IMR-90 (cell line): ENCODE measurements around the gene COA3. TPM values are rescaled to one million over a fixed set of nuclear protein-coding genes. Genes with fewer than 3 reads are reported as not detected.

Experiments
- ATAC-seq: fragments of 200-7000 bp; cut with Tn5 transposase; 2 replicates; pipeline ENCODE4 v1.9.1; 2020; ENCODE audit warnings: low read depth, mild to moderate bottlenecking, moderate library complexity
- BruUV-seq: library from RNA; stranded (reverse); fragments of 400-500 nt; replicated peaks from 2 replicates; lab custom pipeline; 2021; lab: Mats Ljungman, UMichigan
- CTCF ChIA-PET: fragments of 300-600 bp; formaldehyde crosslinking; extraction: SDS; loops from one replicate; lab custom pipeline; 2021; ENCODE audit warnings: antibody characterized with exemption; lab: Yijun Ruan, JAX
- POLR2A ChIA-PET: fragments of 300-600 bp; sonication (Branson Sonifier 250); formaldehyde crosslinking; loops from one replicate; lab custom pipeline; 2022; ENCODE audit warnings: antibody characterized with exemption; ENCODE audit not compliant: unreplicated experiment; lab: Charles Lee
- DNase-seq: peaks from one replicate; pipeline ENCODE4 v3.0.0; 2013
- H2AFZ ChIP-seq: replicated peaks from 2 replicates; pipeline ENCODE3; 2013; ENCODE audit warnings: low read length, mild to moderate bottlenecking; ENCODE audit not compliant: poor library complexity
- H2AK5ac ChIP-seq: 2 replicates; pipeline ENCODE4 v1.6.1; 2013; ENCODE audit warnings: low read depth, low read length, inconsistent platforms
- H2AK9ac ChIP-seq: replicated peaks from 2 replicates; pipeline ENCODE3; 2013; ENCODE audit warnings: mild to moderate bottlenecking, low read depth, low read length, moderate library complexity; ENCODE audit not compliant: poor library complexity
- H2BK120ac ChIP-seq: 2 replicates; pipeline ENCODE4 v1.6.1; 2013; ENCODE audit warnings: low read depth, low read length, inconsistent platforms
- H2BK15ac ChIP-seq: 3 replicates; pipeline ENCODE4 v1.6.1; 2013; ENCODE audit warnings: low read depth, low read length, inconsistent platforms
- H2BK20ac ChIP-seq: 2 replicates; pipeline ENCODE4 v1.6.1; 2013; ENCODE audit warnings: low read depth, mild to moderate bottlenecking, inconsistent platforms, low read length, moderate library complexity
- H2BK5ac ChIP-seq: 2 replicates; pipeline ENCODE4 v1.6.1; 2013; ENCODE audit warnings: mild to moderate bottlenecking, low read depth, low read length, inconsistent platforms; ENCODE audit not compliant: poor library complexity, severe bottlenecking
- H3K14ac ChIP-seq: replicated peaks from 2 replicates; pipeline ENCODE4 v1.6.1; 2013; ENCODE audit warnings: low read depth, low read length, inconsistent platforms
- H3K18ac ChIP-seq: 2 replicates; pipeline ENCODE4 v1.6.1; 2013; ENCODE audit warnings: low read depth, low read length, control low read depth
- H3K23ac ChIP-seq: 2 replicates; pipeline ENCODE4 v1.6.1; 2013; ENCODE audit warnings: low read depth, low read length, inconsistent platforms
- H3K27ac ChIP-seq: 2 replicates; pipeline ENCODE4 v1.5.1; 2013; ENCODE audit warnings: mild to moderate bottlenecking, control low read depth, low read length; ENCODE audit not compliant: insufficient read depth
- H3K27me3 ChIP-seq: 2 replicates; pipeline ENCODE4 v1.6.1; 2013; ENCODE audit warnings: low read length; ENCODE audit not compliant: control insufficient read depth, insufficient read depth
- H3K36me3 ChIP-seq: 2 replicates; pipeline ENCODE4 v1.6.1; 2013; ENCODE audit warnings: low read length, mixed read lengths; ENCODE audit not compliant: control insufficient read depth, insufficient read depth
- H3K4ac ChIP-seq: 2 replicates; pipeline ENCODE4 v1.6.1; 2013; ENCODE audit warnings: low read depth, low read length, inconsistent platforms
- H3K4me1 ChIP-seq: 2 replicates; pipeline ENCODE4 v1.6.1; 2013; ENCODE audit warnings: low read length, mixed read lengths; ENCODE audit not compliant: control insufficient read depth, insufficient read depth
- H3K4me2 ChIP-seq: 2 replicates; pipeline ENCODE4 v1.6.1; 2013; ENCODE audit warnings: low read depth, mild to moderate bottlenecking, control low read depth, low read length, moderate library complexity
- H3K4me3 ChIP-seq: 2 replicates; pipeline ENCODE4 v1.5.1; 2013; ENCODE audit warnings: low read depth, mild to moderate bottlenecking, control low read depth, low read length, moderate library complexity; ENCODE audit not compliant: insufficient read depth
- H3K56ac ChIP-seq: 2 replicates; pipeline ENCODE4 v1.6.1; 2013; ENCODE audit warnings: low read length, inconsistent platforms; ENCODE audit not compliant: insufficient read depth; ENCODE audit errors: extremely low read depth
- H3K79me1 ChIP-seq, 2 experiments: 2 replicates each; pipeline ENCODE4 v1.6.1; 2013; ENCODE audit warnings: low read length in 2 of 2, inconsistent platforms in 1 of 2, low read depth in 1 of 2
- H3K9ac ChIP-seq: 2 replicates; pipeline ENCODE4 v1.6.1; 2013; ENCODE audit warnings: low read depth, low read length, control low read depth
- H3K9me1 ChIP-seq: 2 replicates; pipeline ENCODE4 v1.6.1; 2013; ENCODE audit warnings: low read length, inconsistent platforms; ENCODE audit not compliant: insufficient read depth
- H3K9me3 ChIP-seq: 2 replicates; pipeline ENCODE4 v1.6.1; 2013; ENCODE audit warnings: low read length; ENCODE audit not compliant: control insufficient read depth, insufficient read depth
- H4K20me1 ChIP-seq: 2 replicates; pipeline ENCODE4 v1.6.1; 2013; ENCODE audit warnings: low read length, inconsistent platforms; ENCODE audit not compliant: insufficient read depth
- H4K5ac ChIP-seq: 2 replicates; pipeline ENCODE4 v1.6.1; 2013; ENCODE audit warnings: mild to moderate bottlenecking, low read depth, low read length, control low read depth
- H4K8ac ChIP-seq, 2 experiments: 2 replicates each; pipeline ENCODE4 v1.6.1; 2013; ENCODE audit warnings: low read depth in 2 of 2, low read length in 2 of 2, control low read depth in 1 of 2, inconsistent platforms in 1 of 2
- H4K91ac ChIP-seq: 2 replicates; pipeline ENCODE4 v1.6.1; 2013; ENCODE audit warnings: low read depth, low read length, inconsistent platforms; ENCODE audit not compliant: insufficient read depth
- CEBPB ChIP-seq: IDR thresholded peaks from 2 replicates; pipeline ENCODE4 v1.6.1; 2012; ENCODE audit warnings: low read depth, low read length, improper control_type of control experiment
- FOS ChIP-seq: fragments of 150-350 bp; IDR thresholded peaks from 2 replicates; pipeline ENCODE4 v1.6.1; 2016; ENCODE audit warnings: low read depth, low read length
- MAFK ChIP-seq: IDR thresholded peaks from 2 replicates; pipeline ENCODE4 v1.6.1; 2012; ENCODE audit warnings: low read depth, low read length, improper control_type of control experiment
- RCOR1 ChIP-seq: IDR thresholded peaks from 2 replicates; pipeline ENCODE4 v1.6.1; 2012; ENCODE audit warnings: mild to moderate bottlenecking, low read length, improper control_type of control experiment; ENCODE audit not compliant: insufficient replicate concordance
- RFX5 ChIP-seq: IDR thresholded peaks from 2 replicates; pipeline ENCODE4 v1.8.0; 2012; ENCODE audit warnings: low read depth, mild to moderate bottlenecking, low read length, moderate library complexity
- WGBS, 2 experiments: methylation state at CpG; one replicate each; pipeline versions ENCODE4 v1.1.5 to v1.1.7; 2013; ENCODE audit warnings: missing lambda C conversion rate in 2 of 2; ENCODE audit not compliant: insufficient read length in 1 of 2; ENCODE audit errors: extremely low coverage in 2 of 2; 5-methylcytosine and 5-hydroxymethylcytosine counted together
- dilution Hi-C: fragments of 300-500 bp; cut with HindIII; formaldehyde crosslinking; loops from one replicate; pipeline ENCODE4 v1.14.3; 2018; ENCODE audit warnings: low sequenced_read_pairs; ENCODE audit not compliant: unreplicated experiment
- in situ Hi-C: fragments of 300-500 bp; cut with MboI; formaldehyde crosslinking; loops from 3 replicates; pipeline ENCODE4 v1.14.3; 2019; ENCODE audit warnings: low sequenced_read_pairs, inconsistent platforms, mixed read lengths
- intact Hi-C: fragments of 100-400 bp; cut with micrococcal nuclease; formaldehyde crosslinking; loops from 2 replicates; pipeline ENCODE4 v1.10.0; 2022
- polyA plus RNA-seq, 3 experiments: library from polyadenylated mRNA; depleted of rRNA; stranded (reverse); fragments of >200 nt; gene quantifications; 2 replicates each; pipeline ENCODE4 v1.2.3, GENCODE V29; 2012; ENCODE audit warnings: low replicate concordance in 1 of 3
- total RNA-seq: library from RNA; depleted of rRNA; stranded (reverse); fragments of >200 nt; gene quantifications from 2 replicates; pipeline ENCODE4 v1.2.3, GENCODE V29; 2012
- TF ChIP-seq, protein P1 (sequence below): fragments of 150-350 bp; IDR thresholded peaks from 2 replicates; pipeline ENCODE4 v1.6.1; 2016; ENCODE audit warnings: low read depth, mild to moderate bottlenecking, low read length, moderate library complexity, borderline replicate concordance
- TF ChIP-seq, protein P2 (sequence below): conservative IDR thresholded peaks from 2 replicates; pipeline ENCODE4 v1.5.1; 2012; ENCODE audit warnings: mild to moderate bottlenecking, low read depth, low read length, improper control_type of control experiment

The COA3 gene
- total and polyA plus RNA-seq, 2 of the 4 experiments (the other 2 are of a cell fraction) = 66.8 to 78.1 TPM

DNA sequence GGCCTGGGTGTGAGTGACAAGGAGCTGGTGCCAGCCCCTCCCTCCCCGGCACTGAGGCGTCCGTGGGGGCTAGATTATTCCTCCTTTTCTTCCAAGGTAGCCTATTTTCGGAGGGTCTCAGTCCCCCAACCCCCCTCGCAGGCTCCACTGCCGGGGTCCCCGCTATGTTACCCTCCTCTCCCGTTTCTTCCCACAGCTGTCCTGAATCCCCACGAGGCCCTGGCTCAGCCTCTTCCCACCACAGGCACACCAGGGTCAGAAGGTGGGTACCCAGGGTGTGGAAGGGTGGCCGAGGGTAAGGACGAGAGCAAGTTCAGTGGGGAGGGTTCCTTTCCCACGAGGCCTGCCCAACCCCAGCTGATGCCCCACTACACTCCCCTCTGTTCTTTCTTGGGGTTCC, 36.9 kb downstream of the COA3 start:
- intact Hi-C loops = loop anchor here (5.0 kb wide), 2 partner anchors 61 to 184 kb away; partner anchors contain the start of genes BECN1 and PSMC3IP
- H2BK15ac ChIP-seq = no peak overlapping the region
- no peak for DNase-seq
- H3K23ac ChIP-seq = no peak overlapping the region
- no peak overlapping the region for H3K4ac ChIP-seq
- H3K36me3 ChIP-seq = no peaks in the 10 kb centered on the region
- no peak overlapping the region for H2BK5ac ChIP-seq
- no peak for ATAC-seq
- BruUV-seq = no TSS peak
- no peak overlapping the region for H4K5ac ChIP-seq
- H4K20me1 ChIP-seq = no peaks in the 10 kb centered on the region
- H3K18ac ChIP-seq = no peak overlapping the region
- dilution Hi-C loops = no loop called here
- no peak overlapping the region for H4K91ac ChIP-seq
- TF ChIP-seq, protein P1, sequence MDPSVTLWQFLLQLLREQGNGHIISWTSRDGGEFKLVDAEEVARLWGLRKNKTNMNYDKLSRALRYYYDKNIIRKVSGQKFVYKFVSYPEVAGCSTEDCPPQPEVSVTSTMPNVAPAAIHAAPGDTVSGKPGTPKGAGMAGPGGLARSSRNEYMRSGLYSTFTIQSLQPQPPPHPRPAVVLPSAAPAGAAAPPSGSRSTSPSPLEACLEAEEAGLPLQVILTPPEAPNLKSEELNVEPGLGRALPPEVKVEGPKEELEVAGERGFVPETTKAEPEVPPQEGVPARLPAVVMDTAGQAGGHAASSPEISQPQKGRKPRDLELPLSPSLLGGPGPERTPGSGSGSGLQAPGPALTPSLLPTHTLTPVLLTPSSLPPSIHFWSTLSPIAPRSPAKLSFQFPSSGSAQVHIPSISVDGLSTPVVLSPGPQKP = no peak
- TF ChIP-seq, protein P2, sequence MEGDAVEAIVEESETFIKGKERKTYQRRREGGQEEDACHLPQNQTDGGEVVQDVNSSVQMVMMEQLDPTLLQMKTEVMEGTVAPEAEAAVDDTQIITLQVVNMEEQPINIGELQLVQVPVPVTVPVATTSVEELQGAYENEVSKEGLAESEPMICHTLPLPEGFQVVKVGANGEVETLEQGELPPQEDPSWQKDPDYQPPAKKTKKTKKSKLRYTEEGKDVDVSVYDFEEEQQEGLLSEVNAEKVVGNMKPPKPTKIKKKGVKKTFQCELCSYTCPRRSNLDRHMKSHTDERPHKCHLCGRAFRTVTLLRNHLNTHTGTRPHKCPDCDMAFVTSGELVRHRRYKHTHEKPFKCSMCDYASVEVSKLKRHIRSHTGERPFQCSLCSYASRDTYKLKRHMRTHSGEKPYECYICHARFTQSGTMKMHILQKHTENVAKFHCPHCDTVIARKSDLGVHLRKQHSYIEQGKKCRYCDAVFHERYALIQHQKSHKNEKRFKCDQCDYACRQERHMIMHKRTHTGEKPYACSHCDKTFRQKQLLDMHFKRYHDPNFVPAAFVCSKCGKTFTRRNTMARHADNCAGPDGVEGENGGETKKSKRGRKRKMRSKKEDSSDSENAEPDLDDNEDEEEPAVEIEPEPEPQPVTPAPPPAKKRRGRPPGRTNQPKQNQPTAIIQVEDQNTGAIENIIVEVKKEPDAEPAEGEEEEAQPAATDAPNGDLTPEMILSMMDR = no peak
- TF ChIP-seq RCOR1 (no peak), MAFK (no peak), RFX5 (no peak), CEBPB (no peak), FOS (no peak)
- no peak overlapping the region for H3K27ac ChIP-seq
- H2BK20ac ChIP-seq = no peak overlapping the region
- peak overlapping the region; percentile 74; the same call in 1 of the 2 replicates for H3K4me2 ChIP-seq
- WGBS, 2 experiments = 40% methylated on average over 1 of the region's 12 CpGs; no CpG with 5 or more reads in 1 of the 2 experiments
- no peak overlapping the region for H3K9ac ChIP-seq
- H3K9me3 ChIP-seq = no peaks in the 10 kb centered on the region
- H2AK9ac ChIP-seq = peak overlapping the region; percentile 7
- H3K4me1 ChIP-seq = no peaks in the 10 kb centered on the region
- no peak overlapping the region; the same call in 1 of the 2 replicates for H3K14ac ChIP-seq
- H4K8ac ChIP-seq = no peak overlapping the region
- H3K79me1 ChIP-seq = no peaks in the 10 kb centered on the region
- H3K56ac ChIP-seq = no peak overlapping the region
- peak overlapping the region; percentile 87 for H2AFZ ChIP-seq
- in situ Hi-C loops = no loop called here
- no peaks in the 10 kb centered on the region for H3K9me1 ChIP-seq
- no peak overlapping the region for H2BK120ac ChIP-seq
- ChIA-PET CTCF (interaction anchor here (3.5 kb wide), 1 partner anchor 14 kb away, joined by 12 read pairs; no protein-coding TSS in a partner anchor), POLR2A (no interaction called here)
- 0 out of 2 replicates have a peak overlapping the region, but pooled peaks have one; percentile 3 for H2AK5ac ChIP-seq
- no peak overlapping the region for H3K4me3 ChIP-seq
- peaks cover 43% of the 10 kb centered on the region for H3K27me3 ChIP-seq
